GM19035 (cell line): ENCODE measurements around the gene CHAD.

Experiments used
- ATAC-seq: cut with Tn5 transposase; IDR thresholded peaks from one replicate; pipeline ENCODE4 v1.9.1; 2021; ENCODE audit not compliant: unreplicated experiment

Gene CHAD

GRCh38 chr17:50458701-50459676 lies 9.7 kb downstream of the CHAD start:
- no peak for ATAC-seq

- no peak for ATAC-seq
Measured at GRCh38 chr17:50458270-50458669, 10.4 kb downstream of the CHAD start.

- ATAC-seq, result no peak
Measured at GRCh38 chr17:50457621-50458020, 11.1 kb downstream of the CHAD start.

- ATAC-seq, result no peak
Measured at GRCh38 chr17:50453901-50454300, 14.8 kb downstream of the CHAD start.

GRCh38 chr17:50452630-50453300 lies 15.9 kb downstream of the CHAD start:
- ATAC-seq, result no peak

GRCh38 chr17:50451943-50452629 lies 16.6 kb downstream of the CHAD start:
- ATAC-seq, result no peak

- no peak for ATAC-seq
Measured at GRCh38 chr17:50448643-50449042, 20.0 kb downstream of the CHAD start.

GRCh38 chr17:50447870-50448595 lies 20.6 kb downstream of the CHAD start:
- ATAC-seq, result no peak

DNA sequence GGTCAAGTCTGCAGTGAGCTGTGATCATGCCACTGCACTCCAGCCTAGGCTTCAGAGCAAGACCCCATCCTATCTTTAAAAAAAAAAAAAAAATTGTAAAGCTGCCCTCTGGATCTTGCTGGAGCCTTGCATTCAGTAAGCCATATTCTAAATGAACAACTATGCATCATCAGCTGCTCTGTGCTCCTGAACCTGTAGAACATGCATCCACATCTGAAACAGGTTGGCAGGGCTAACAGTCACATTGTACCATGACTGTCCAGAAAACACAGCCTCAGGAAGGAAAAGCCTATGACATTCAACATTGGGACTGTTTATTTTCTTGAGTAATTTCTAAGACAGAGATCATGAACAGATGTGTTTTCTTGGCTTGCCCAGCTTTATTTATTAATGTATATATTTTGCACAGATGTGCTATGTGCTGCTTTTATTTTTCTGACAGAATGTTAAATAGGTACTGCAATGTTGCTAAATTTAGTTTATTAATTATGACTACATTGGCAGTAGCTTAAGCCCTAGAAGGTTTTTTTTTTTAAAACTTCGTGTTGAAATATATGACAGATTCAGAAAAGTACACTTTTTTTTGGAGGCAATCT lies 22.9 kb downstream of the CHAD start:
- no peak for ATAC-seq

DNA sequence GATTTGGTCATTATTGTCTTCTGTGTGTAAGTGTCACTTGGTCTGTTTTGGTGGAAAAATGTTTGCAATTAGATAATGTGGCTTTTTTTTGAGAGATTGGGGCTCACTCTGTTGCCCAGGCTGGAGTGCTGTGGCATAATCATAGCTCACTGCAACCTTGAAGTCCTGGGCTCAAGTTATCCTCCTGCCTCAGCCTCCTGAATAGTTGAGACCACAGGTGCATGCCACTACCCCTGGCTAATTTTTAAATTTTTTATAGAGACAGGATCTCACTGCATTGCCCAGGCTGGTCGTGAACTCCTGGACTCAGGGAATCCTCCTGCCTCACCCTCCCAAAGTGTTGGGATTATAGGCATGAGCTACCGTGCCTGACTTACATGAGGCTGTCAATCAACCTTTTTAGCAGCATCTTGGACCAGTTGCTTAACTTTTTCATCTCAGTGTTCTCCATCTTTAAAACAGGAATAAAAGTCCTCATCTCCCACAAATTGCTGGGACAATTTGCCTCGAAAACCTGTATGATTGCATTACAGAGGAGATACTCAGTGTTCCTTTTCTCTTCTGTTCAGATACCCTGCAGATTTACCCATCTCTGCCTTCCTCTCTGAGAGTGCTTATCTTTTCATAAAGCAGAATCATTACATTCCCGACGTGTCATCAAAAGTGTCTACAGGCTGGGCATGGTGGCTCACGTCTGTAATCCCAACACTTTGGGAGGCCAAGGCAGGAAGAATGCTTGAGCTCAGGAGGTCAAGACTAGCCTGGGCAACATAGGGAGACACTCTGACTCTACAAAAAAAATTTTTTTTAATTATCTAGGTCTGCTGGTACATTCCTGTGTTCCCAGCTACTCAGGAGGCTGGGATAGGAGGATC lies 23.6 kb downstream of the CHAD start:
- ATAC-seq, result no peak

- ATAC-seq, result no peak
Measured at GRCh38 chr17:50443505-50443974, 25.1 kb downstream of the CHAD start.

DNA sequence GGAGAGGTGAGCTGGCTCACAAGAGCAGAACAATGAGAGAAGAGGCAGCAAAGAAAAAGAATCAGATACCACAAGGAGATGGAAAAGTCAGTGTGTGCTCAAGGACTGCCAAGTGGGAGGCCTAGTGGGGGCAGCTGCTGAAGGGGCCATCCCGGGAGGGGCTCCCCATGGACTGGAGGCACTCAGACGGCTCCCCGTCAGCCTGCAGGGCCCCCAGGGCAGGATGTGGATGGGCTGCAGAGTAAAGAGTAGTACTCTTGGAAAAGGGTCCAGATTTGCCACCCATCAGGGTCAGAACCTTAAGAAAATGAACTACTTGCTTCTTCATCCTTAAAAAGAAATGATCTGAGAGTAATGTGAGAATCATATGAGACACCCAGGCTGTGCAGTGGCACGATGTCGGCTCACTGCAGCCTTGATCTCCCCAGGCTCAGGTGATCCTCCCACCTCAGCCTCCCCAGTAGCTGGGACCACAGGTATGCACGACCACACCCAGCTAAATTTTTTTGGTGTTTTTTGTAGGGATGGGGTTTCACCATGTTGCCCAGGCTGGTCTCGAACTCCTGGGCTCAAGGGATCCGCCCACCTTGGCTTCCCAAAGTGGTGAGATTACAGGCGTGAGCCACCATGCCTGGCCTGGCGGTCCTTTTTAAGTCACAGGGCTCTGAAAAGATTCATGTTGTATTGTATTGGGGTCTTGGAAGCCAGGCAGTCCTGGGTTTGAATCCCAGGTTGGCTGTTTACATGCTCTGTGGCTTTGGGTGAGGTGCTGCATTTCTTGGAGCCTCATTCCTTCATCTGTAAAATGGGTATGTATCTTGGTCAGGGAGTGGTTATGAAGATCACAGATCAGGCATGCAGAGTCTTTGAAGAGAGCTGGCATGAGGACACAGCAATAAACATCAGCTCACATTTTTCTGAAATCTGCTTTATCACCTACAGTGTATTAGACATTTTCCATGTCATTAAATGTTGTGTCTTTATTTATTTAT lies 27.5 kb downstream of the CHAD start:
- no peak for ATAC-seq

DNA sequence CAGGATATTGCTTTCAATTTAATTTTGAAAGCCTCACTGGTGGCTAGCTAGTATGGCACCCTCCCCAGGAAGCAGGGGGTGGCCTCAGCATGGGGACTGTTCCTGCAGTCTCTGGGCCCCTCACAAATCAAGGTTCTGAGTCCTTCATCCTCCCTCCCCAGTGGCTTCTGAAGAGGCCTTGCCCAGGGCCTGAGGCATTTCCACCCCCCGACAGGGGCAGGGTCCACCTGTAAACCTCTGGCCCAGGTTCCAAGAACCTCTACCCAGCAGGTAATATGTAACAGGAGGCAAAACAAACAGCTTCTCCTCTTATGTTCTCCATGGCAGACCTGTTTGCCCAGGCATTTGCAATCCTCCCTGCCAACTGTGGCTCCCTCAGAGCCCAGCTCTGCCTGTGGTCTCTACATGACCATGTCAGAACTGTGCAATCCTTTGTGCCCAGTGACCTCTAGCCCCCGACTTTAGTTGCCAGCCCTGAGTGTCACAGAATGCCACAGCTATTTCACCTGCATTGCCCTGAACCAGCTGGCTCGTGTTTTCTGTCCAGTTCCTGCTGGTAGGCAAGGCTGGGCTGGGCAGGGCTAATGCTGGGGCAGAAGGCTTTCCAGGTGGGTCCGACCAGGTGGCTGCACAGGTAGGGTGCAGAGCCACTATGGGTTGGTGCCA lies 28.4 kb downstream of the CHAD start:
- no peak for ATAC-seq

DNA sequence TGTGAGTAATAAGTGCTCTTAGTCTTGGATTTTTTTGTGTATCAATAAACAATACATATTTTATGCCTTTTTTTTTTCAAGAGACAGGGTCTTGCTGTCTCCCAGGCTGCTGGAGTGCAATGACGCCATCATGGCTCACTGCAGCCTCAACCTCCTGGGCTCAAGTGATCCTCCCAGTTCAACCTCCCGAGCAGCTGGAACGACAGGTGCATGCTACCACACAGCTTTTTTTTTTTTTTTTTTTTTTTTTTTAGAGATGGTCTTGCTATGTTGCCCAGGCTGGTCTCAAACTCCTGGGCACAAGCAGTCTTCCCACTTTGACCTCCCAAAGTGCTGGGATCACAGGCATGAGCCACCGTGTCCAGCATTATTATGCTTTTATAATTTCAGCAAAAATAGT lies 29.7 kb downstream of the CHAD start:
- ATAC-seq, result no peak

DNA sequence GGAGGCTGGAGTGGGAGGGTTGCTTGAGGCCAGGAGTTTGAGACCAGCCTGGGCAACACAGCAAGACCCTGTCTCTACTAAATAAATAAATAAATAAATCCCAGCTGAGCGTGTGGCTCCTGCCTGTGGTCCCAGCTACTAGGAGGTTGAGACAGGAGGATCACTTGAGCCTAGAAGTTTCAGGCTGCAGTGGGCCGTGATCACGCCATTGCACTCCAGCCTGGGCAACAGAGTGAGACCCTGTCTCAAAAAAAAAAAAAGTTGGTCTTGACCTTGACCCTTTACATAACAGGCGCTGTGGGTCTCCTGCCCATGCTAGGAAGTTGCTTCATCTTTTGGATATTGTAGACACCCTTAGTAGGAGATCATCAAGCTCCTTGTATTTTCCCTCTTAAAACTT lies 31.3 kb downstream of the CHAD start:
- no peak for ATAC-seq

GRCh38 chr17:50432125-50432762 lies 36.4 kb downstream of the CHAD start:
- no peak for ATAC-seq
